ENCODE measurements around the gene GAREM1. TPM values are rescaled to one million over a fixed set of nuclear protein-coding genes. Genes with fewer than 3 reads are reported as not detected.

Gene GAREM1
- total and polyA plus RNA-seq, 2 donors (not counting 3 experiments of a cell fraction or from before 2014, with no cell fraction given), result 0.69 to 1.0 TPM

DNA sequence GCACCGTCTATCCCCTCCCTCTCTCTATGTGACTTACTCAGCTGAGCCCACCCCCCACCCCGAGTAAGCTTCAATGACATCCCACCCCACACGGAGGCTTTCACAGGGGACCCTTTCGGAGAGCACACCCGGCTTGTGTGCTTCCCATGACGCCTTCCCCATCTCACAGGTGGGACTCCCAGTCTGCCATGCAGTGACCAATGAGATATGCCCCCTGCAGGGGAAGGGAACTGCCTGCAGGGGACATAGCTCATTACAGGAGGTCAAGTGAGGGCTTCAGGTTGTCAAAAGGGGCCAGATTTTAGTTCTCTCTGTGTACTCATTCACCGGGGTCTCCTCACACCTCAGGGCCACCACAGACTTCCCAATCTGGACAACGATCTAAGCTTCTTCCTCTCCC, 112.6 kb downstream of the GAREM1 start:
- Histone ChIP-seq H3K27me3 (ENCODE audit: control insufficient read depth in 2 of 2, insufficient read depth in 2 of 2, low read length in 2 of 2) (no peaks in the 10 kb centered on the region), H3K9me1 (replicated peaks; ENCODE audit: control insufficient read depth, extremely low read depth, insufficient read depth, low read length) (no peaks in the 10 kb centered on the region), H3K27ac (ENCODE audit: insufficient read depth, low read depth, low read length) (no peak overlapping the region), H2AFZ (ENCODE audit: low read depth, low read length) (no peak overlapping the region), H3K79me2 (ENCODE audit: control insufficient read depth, insufficient read depth, low read length) (no peaks in the 10 kb centered on the region), H3K4me1 (ENCODE audit: control insufficient read depth, extremely low read depth, insufficient read depth, low read length) (no peaks in the 10 kb centered on the region), H3K4me2 (ENCODE audit: insufficient read depth, low read length) (no peak overlapping the region), H3K9ac (replicated peaks; ENCODE audit: extremely low read depth, insufficient read depth, low read length) (no peak overlapping the region), H3K9me3 (replicated peaks; ENCODE audit: control insufficient read depth, insufficient read depth, low read length) (no peaks in the 10 kb centered on the region), H4K20me1 (replicated peaks; ENCODE audit: control insufficient read depth, extremely low read depth, insufficient read depth, low read length) (no peaks in the 10 kb centered on the region), H3K36me3 (ENCODE audit: control insufficient read depth in 2 of 2, extremely low read depth in 1 of 2, insufficient read depth in 2 of 2, low read length in 2 of 2) (no peaks in the 10 kb centered on the region), H3K4me3 (replicated peaks in 1 of 3; ENCODE audit: insufficient read depth in 1 of 3, low read depth in 1 of 3, low read length in 3 of 3) (no peak overlapping the region)
- POLR2A ChIA-PET, result no interaction called here
- FAIRE-seq, result no peak
- TF ChIP-seq POLR2AphosphoS5 (IDR thresholded peaks at IDR 0.05; ENCODE audit: insufficient read depth, low read depth, low read length) (no peak), FOS (IDR thresholded peaks at IDR 0.05; ENCODE audit: borderline replicate concordance, insufficient read depth, low read length) (no peak), POLR2A (IDR thresholded peaks at IDR 0.05; ENCODE audit: low read depth, low read length) (no peak)
- TF ChIP-seq, protein P1, sequence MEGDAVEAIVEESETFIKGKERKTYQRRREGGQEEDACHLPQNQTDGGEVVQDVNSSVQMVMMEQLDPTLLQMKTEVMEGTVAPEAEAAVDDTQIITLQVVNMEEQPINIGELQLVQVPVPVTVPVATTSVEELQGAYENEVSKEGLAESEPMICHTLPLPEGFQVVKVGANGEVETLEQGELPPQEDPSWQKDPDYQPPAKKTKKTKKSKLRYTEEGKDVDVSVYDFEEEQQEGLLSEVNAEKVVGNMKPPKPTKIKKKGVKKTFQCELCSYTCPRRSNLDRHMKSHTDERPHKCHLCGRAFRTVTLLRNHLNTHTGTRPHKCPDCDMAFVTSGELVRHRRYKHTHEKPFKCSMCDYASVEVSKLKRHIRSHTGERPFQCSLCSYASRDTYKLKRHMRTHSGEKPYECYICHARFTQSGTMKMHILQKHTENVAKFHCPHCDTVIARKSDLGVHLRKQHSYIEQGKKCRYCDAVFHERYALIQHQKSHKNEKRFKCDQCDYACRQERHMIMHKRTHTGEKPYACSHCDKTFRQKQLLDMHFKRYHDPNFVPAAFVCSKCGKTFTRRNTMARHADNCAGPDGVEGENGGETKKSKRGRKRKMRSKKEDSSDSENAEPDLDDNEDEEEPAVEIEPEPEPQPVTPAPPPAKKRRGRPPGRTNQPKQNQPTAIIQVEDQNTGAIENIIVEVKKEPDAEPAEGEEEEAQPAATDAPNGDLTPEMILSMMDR (IDR thresholded peaks at IDR 0.05; ENCODE audit: extremely low read depth in 1 of 2, insufficient read depth in 1 of 2, low read depth in 1 of 2, low read length in 2 of 2), result peak in 1 of 2 donors; percentile 0
- intact Hi-C loops (cut with micrococcal nuclease), result no loop called here
- no TSS peak for BruUV-seq (replicated peaks)
- dilution Hi-C loops (cut with MboI; ENCODE audit: extremely low pct_ligation_motif_present, low sequenced_read_pairs), result no loop called here
- no peak for DNase-seq (ENCODE audit: low read depth, low spot score)
- CTCF ChIA-PET, result interaction anchor here (1.0 to 1.7 kb wide), 4 partner anchors 26 to 112 kb away, joined by 3 to 6 read pairs (median 4); partner anchors contain the start of gene GAREM1

DNA sequence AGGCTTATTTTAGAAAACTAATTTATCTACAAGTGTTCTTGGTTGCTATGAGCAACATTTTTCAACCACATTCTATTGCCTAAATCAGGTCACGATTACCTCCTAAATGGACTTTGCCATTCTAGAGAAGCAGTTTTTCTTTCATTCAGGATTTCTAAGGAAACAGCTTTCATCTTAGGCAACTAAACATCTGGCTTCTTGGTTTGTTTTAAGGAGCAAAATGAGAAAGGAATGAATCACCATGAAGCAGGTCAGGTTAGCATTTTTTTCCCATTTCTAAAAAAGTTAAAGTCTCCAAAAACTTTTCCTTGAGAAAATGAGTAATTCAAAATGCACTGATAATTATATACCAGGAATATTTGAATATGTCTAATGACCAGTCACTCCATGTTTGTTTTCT, 114.8 kb downstream of the GAREM1 start:
- Histone ChIP-seq H2AFZ (ENCODE audit: low read depth, low read length) (no peak overlapping the region), H3K79me2 (ENCODE audit: control insufficient read depth, insufficient read depth, low read length) (no peaks in the 10 kb centered on the region), H3K27ac (ENCODE audit: insufficient read depth, low read depth, low read length) (no peak overlapping the region), H3K4me2 (ENCODE audit: insufficient read depth, low read length) (no peak overlapping the region), H3K9ac (replicated peaks; ENCODE audit: extremely low read depth, insufficient read depth, low read length) (no peak overlapping the region), H4K20me1 (replicated peaks; ENCODE audit: control insufficient read depth, extremely low read depth, insufficient read depth, low read length) (no peaks in the 10 kb centered on the region), H3K9me1 (replicated peaks; ENCODE audit: control insufficient read depth, extremely low read depth, insufficient read depth, low read length) (no peaks in the 10 kb centered on the region), H3K9me3 (replicated peaks; ENCODE audit: control insufficient read depth, insufficient read depth, low read length) (no peaks in the 10 kb centered on the region), H3K4me1 (ENCODE audit: control insufficient read depth, extremely low read depth, insufficient read depth, low read length) (no peaks in the 10 kb centered on the region), H3K4me3 (replicated peaks in 1 of 3; ENCODE audit: insufficient read depth in 1 of 3, low read depth in 1 of 3, low read length in 3 of 3) (no peak overlapping the region), H3K27me3 (ENCODE audit: control insufficient read depth in 2 of 2, insufficient read depth in 2 of 2, low read length in 2 of 2) (no peaks in the 10 kb centered on the region), H3K36me3 (ENCODE audit: control insufficient read depth in 2 of 2, extremely low read depth in 1 of 2, insufficient read depth in 2 of 2, low read length in 2 of 2) (no peaks in the 10 kb centered on the region)
- DNase-seq (ENCODE audit: low read depth, low spot score) (no peak), FAIRE-seq (no peak)
- TF ChIP-seq POLR2A (IDR thresholded peaks at IDR 0.05; ENCODE audit: low read depth, low read length) (no peak), EZH2 (IDR thresholded peaks at IDR 0.05; ENCODE audit: borderline replicate concordance, low read depth, low read length, severe bottlenecking) (no peak), FOS (IDR thresholded peaks at IDR 0.05; ENCODE audit: borderline replicate concordance, insufficient read depth, low read length) (no peak), MYC (IDR thresholded peaks at IDR 0.05; ENCODE audit: low read depth, low read length) (no peak), POLR2AphosphoS5 (IDR thresholded peaks at IDR 0.05; ENCODE audit: insufficient read depth, low read depth, low read length) (no peak), GATA2 (IDR thresholded peaks at IDR 0.05; ENCODE audit: insufficient read depth, insufficient read length, low read depth, low read length) (no peak)
- TF ChIP-seq, protein P2, sequence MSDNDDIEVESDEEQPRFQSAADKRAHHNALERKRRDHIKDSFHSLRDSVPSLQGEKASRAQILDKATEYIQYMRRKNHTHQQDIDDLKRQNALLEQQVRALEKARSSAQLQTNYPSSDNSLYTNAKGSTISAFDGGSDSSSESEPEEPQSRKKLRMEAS (IDR thresholded peaks at IDR 0.05; ENCODE audit: insufficient read depth, insufficient read length), result no peak
- POLR2A ChIA-PET, result no interaction called here
- no TSS peak for BruUV-seq (replicated peaks)
- CTCF ChIA-PET, result no interaction called here
- intact Hi-C loops (cut with micrococcal nuclease), result no loop called here
- dilution Hi-C loops (cut with MboI; ENCODE audit: extremely low pct_ligation_motif_present, low sequenced_read_pairs), result no loop called here

Measured in endothelial cell of umbilical vein (primary cell).